AG10803 (cell line): ENCODE results near the gene HSPB6.

Experiments used
- DNase-seq: peaks from one replicate; pipeline ENCODE4 v3.0.0; 2010; ENCODE audit warnings: low read depth
- H3K4me3 ChIP-seq: 2 replicates; pipeline ENCODE4 v1.5.1; 2011; ENCODE audit warnings: mild to moderate bottlenecking, low read length, control low read depth
- TF ChIP-seq, protein P1 (sequence below): conservative IDR thresholded peaks from 2 replicates; pipeline ENCODE4 v1.5.1; 2011; ENCODE audit warnings: mild to moderate bottlenecking, low read length, control low read depth, inconsistent platforms

Gene HSPB6

DNA sequence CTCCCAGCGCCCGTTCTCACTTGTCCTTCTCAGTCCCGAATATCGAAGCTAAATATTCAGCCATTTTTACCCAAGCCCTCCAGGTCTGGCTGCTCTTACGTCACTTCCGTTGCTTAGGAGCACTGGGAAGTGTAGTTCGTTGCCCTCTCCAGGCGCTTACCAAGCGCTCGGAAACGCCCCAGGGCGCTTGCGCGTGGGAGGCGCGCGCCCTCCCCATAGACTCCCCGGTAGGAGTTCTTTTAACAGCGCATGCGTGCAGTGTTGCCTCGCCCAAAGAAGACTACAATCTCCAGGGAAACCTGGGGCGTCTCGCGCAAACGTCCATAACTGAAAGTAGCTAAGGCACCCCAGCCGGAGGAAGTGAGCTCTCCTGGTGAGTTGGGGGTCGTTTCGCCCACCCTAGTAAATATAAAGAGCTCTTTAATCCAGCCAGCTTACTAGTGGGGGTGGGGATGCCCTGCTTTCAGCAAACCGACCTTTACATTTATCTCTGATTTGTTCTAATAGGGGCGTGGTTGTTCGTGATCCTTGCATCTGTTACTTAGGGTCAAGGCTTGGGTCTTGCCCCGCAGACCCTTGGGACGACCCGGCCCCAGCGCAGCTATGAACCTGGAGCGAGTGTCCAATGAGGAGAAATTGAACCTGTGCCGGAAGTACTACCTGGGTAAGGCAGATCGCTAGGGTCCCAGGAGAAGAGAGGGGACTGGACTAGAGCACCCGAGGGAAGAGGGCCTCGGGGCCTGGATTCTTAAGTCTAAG lies 11.3 kb downstream of the HSPB6 start, which contains the start of the genes PSENEN and U2AF1L4:
TSS of gene PSENEN (plus strand) at position 324 of the 759 bp plus-strand sequence. CDS start at position 604, 280 bp downstream.
TSS of gene U2AF1L4 (minus strand) at position 91 of the 759 bp plus-strand sequence. CDS start at position 64, 27 bp downstream.
- DNase-seq, result peak; percentile 99
- TF ChIP-seq, protein P1, sequence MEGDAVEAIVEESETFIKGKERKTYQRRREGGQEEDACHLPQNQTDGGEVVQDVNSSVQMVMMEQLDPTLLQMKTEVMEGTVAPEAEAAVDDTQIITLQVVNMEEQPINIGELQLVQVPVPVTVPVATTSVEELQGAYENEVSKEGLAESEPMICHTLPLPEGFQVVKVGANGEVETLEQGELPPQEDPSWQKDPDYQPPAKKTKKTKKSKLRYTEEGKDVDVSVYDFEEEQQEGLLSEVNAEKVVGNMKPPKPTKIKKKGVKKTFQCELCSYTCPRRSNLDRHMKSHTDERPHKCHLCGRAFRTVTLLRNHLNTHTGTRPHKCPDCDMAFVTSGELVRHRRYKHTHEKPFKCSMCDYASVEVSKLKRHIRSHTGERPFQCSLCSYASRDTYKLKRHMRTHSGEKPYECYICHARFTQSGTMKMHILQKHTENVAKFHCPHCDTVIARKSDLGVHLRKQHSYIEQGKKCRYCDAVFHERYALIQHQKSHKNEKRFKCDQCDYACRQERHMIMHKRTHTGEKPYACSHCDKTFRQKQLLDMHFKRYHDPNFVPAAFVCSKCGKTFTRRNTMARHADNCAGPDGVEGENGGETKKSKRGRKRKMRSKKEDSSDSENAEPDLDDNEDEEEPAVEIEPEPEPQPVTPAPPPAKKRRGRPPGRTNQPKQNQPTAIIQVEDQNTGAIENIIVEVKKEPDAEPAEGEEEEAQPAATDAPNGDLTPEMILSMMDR, result no peak

DNA sequence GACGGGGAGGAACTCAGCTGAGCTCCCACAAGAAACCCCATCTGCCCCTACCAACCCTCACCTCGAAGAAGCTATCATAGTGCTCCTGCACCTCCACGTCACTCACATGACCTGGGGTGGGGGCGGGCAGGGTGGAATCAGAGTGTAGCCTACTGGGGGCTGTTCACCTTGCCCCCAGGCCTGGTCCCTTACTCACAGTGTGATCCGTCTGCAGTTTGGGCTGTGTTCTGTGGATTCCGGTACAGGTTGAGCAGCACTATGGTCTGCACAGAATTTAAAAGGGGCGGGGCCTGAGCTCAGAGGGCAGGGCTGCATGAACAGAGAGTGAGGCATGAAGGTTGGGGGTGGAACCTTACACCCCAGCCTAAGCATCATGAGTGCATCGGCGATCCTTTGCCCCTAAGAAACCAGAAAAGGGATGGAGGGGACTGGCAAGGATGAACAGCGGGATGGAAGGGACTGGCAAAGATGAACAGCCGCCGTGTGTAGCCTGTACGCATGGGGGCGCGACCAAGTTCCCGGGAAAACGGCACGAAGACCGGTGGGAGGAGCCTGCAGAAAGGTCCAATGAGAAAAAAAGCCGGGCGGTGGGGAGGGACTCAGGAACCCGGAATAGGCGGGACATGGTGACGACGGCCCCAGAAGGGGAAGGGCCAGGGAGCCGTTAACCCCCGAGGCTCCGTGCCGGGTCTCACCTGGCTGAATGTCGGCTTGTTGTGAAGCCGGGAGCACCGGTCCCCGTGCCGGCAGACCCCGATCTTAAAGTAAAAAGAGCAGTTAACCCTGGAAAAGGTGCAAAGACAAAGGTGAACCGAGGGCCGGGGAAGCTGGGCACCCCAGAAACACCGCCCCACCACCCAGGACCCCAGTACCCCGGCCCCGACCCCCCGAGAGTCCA lies 12.2 kb downstream of the HSPB6 start:
- peak; percentile 93 for DNase-seq
- H3K4me3 ChIP-seq, result peak overlapping the region; percentile 89
- TF ChIP-seq, protein P1, result peak; percentile 52

More for the DNA sequence above, 11.3 kb downstream of the HSPB6 start, which contains the start of the genes PSENEN and U2AF1L4:
- peak within 1 kb of the TSS; percentile 89 for H3K4me3 ChIP-seq

DNA sequence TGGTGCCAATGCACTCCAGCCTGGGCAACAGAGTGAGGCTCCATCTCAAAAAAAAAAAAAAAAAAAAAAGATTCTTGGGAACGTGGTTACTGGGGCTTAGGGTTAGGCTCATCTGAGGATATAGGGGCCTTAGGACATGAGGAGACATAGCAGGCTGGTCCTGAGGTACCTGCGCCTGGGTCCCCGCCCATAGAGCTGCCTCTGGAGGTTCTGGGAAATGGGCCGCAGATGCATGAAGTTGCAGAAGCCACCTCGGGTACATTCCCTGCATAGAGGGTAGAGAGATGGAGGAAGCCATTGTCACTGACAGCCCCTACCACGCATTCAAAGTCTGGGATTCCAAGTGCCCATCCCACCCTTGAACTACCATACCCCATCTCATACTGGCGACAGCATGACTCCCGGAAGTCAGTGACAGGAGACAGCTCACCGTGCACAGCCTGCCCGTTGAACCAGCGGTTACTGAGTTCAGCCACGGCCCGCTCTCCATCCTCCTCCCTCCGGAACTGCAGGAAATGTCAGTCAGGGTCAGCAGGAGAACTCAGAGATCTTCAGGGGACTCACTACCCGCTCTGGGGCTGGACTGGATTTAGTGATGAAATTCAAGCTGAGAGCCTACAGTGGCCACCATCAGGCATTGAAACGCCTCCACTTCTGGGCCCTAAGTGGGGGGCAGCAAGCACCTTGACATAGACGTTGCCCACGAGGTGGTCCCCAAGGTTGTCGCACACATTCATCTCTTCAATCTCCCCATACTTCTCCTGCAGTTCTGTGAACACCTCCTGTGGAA lies 13.0 kb downstream of the HSPB6 start:
- DNase-seq, result no peak
- H3K4me3 ChIP-seq, result no peak overlapping the region
- TF ChIP-seq, protein P1, result no peak

DNA sequence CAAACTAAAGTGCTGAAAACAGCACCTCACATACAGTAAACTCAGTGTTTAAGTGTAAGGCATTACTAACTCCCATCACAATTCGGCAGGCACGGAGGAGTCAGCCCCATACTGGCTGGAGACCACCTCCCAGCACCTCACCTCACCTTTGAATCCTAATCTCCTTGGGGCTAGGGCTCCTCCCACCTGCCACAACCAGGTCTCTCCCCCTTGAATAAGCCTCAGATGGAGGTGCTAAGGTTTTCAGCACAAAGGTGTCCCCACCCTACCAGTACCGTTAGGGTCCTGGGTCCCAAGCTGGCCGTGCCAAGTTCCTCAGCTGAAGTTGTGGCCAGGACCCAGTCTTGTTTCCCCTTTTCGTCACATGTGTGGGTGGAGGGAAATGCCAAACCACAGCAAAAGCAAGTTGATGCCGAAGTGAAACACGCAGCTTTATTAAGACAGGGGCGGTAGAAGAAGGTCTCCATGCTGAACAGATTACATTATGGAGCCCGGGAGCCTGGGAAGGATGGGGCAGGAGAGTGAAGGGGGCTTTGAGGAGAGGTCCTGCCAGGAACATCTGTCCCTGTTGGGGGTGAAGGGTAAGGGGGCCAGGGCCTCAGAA lies 14.6 kb downstream of the HSPB6 start, which contains the start of gene IGFLR1:
TSS of gene IGFLR1 (minus strand) at position 332 of the 604 bp plus-strand sequence. CDS start 1,272 bp downstream, outside the sequence.
- DNase-seq, result no peak
- TF ChIP-seq, protein P1, result no peak

DNA sequence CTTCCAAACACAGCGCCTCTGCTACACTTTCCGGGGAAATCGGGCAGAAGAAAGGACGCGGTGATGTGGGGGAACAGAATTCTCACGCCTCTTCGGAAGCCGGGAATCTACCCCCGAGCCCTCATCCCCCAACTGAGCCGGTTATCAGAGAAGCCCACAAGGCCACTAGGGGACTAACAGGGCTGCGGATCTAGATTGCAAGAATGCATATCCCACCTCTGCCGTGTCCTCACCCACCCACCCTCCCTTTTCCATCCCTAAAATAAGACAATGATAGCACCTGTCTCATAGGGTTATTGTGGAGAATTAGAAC lies 15.7 kb downstream of the HSPB6 start:
- no peak for DNase-seq
- peak overlapping the region; percentile 72 for H3K4me3 ChIP-seq
- TF ChIP-seq, protein P1, result no peak

More for the DNA sequence above, 14.6 kb downstream of the HSPB6 start, which contains the start of gene IGFLR1:
- no peak within 1 kb of the TSS for H3K4me3 ChIP-seq

DNA sequence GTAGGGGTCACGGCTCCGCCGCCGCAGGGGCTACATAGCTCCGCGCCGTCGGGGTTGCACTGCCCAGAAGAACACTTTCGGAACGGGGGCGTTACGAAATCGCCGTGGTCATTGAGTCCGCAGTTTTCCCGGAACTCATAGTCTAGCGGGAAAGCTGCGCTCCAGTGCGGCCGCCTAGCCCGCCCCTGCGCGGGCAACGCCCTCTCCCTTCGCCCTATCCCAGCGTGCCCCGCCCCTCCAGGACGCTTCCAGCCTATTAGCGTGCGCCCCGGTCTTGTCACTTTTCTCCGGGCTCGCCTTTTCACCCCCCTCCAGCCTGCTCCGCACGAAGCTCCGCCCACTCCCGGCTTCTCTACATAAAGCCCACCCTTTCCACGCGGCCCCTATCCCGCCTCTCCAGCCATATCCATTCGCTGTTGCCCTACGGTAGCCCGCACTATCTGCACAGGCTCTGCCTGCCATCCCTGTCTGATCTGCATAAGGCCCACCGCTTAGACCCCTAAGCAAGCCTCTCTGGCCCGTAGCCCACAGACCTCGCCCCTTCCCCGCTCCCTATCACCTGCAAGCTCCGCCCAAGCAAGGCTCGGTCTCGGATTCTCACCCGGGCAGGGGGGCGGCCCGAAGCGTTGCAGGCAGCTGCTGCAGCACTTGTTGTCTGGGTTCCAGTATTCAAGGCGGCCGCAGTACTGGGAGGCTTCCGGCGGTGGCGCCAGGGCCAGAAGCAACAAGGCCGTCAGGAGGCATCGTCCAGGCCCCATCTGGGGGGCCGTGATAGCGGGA lies 16.2 kb downstream of the HSPB6 start:
- DNase-seq, result peak; percentile 94
- TF ChIP-seq, protein P1, result peak; percentile 26
- peak overlapping the region; percentile 72 for H3K4me3 ChIP-seq
